K562 (cell line): Measurements from ENCODE around the gene MKS1. TPM values are rescaled to one million over a fixed set of nuclear protein-coding genes. Genes with fewer than 3 reads are reported as not detected.
A peak's percentile ranks its signal among the peaks of the same experiment; 100 is the strongest.

Experiments
- ADNP ChIP-seq: fragments of 200-800 bp; sonication (Bioruptor generic); IDR thresholded peaks from 2 replicates; pipeline ENCODE4 v1.6.1; 2016; ENCODE audit warnings: missing genetic modification characterization, missing compliant biosample characterization
- CBFA2T2 ChIP-seq: fragments of 450-650 bp; conservative IDR thresholded peaks from 2 replicates; pipeline ENCODE4 v1.6.1; 2017; ENCODE audit warnings: mild to moderate bottlenecking
- CSDE1 ChIP-seq, 2 experiments: fragments of 450-650 bp; IDR thresholded peaks; 2 replicates each; pipeline ENCODE4 v1.6.1; 2016; ENCODE audit warnings: mild to moderate bottlenecking in 1 of 2
- E4F1 ChIP-seq: fragments of 250-450 bp; sonication (Bioruptor Pico); IDR thresholded peaks from 2 replicates; pipeline ENCODE4 v1.5.0; 2021; ENCODE audit warnings: mild to moderate bottlenecking, borderline replicate concordance
- ESRRB ChIP-seq: fragments of 250-450 bp; sonication (Bioruptor Pico); IDR thresholded peaks from 2 replicates; pipeline ENCODE4 v1.5.0; 2020; ENCODE audit warnings: mild to moderate bottlenecking, moderate library complexity, borderline replicate concordance
- HCFC1 ChIP-seq: IDR thresholded peaks from 2 replicates; pipeline ENCODE4 v1.6.1; 2012; ENCODE audit warnings: low read depth, low read length, improper control_type of control experiment
- HMBOX1 ChIP-seq: sonication (generic); IDR thresholded peaks from 2 replicates; pipeline ENCODE4 v1.6.1; 2016
- HMGN3 ChIP-seq: IDR thresholded peaks from 2 replicates; pipeline ENCODE4 v1.6.1; 2011; ENCODE audit warnings: borderline replicate concordance, low read depth, mild to moderate bottlenecking, mixed read lengths, low read length; ENCODE audit not compliant: insufficient read length; ENCODE audit errors: extremely low read depth
- HMGXB4 ChIP-seq: sonication (generic); formaldehyde crosslinking; IDR thresholded peaks from 2 replicates; pipeline ENCODE4 v1.8.1; 2023; ENCODE audit warnings: mild to moderate bottlenecking, missing genetic modification reagents
- KLF10 ChIP-seq: fragments of 250-450 bp; sonication (Bioruptor Pico); IDR thresholded peaks from 2 replicates; pipeline ENCODE4 v1.6.1; 2021; ENCODE audit warnings: matching md5 sums
- NCOA6 ChIP-seq: fragments of 450-650 bp; IDR thresholded peaks from 2 replicates; pipeline ENCODE4 v1.6.1; 2017; ENCODE audit warnings: mild to moderate bottlenecking
- NR2F6 ChIP-seq: fragments of 450-650 bp; formaldehyde crosslinking; IDR thresholded peaks from 2 replicates; pipeline ENCODE4 v1.4.0; 2020; ENCODE audit warnings: mild to moderate bottlenecking
- NRF1 ChIP-seq, 2 experiments: fragments of 450-650 bp; IDR thresholded peaks in 1 of 2; conservative IDR thresholded peaks in 1 of 2; 2 replicates each; pipeline ENCODE4 v1.6.1; 2014; ENCODE audit warnings: mild to moderate bottlenecking in 2 of 2
- POLR2H ChIP-seq: IDR thresholded peaks from 2 replicates; pipeline ENCODE4 v1.6.1; 2016; ENCODE audit warnings: missing genetic modification characterization, low read depth, mild to moderate bottlenecking, control low read depth, missing compliant biosample characterization, moderate library complexity
- RAD51 ChIP-seq: fragments of 450-650 bp; IDR thresholded peaks from 2 replicates; pipeline ENCODE4 v1.7.1; 2016; ENCODE audit warnings: low read depth, mild to moderate bottlenecking, borderline replicate concordance
- TCF3 ChIP-seq: sonication (generic); formaldehyde crosslinking; IDR thresholded peaks from 2 replicates; pipeline ENCODE4 v1.4.0; 2020; ENCODE audit warnings: mild to moderate bottlenecking, missing genetic modification reagents
- ZNF354B ChIP-seq: fragments of 250-450 bp; sonication (Bioruptor Pico); IDR thresholded peaks from 2 replicates; pipeline ENCODE4 v1.4.0; 2020
- ZNF395 ChIP-seq: fragments of 200-800 bp; sonication (Bioruptor generic); IDR thresholded peaks from 2 replicates; pipeline ENCODE4 v1.6.1; 2017; ENCODE audit warnings: missing genetic modification characterization, missing compliant biosample characterization
- polyA plus RNA-seq, 8 experiments: library from polyadenylated mRNA; depleted of rRNA in 4 of 8; stranded (reverse) in 5 of 8; unstranded in 3 of 8; fragments of >200 nt; fragmentation: Nextera tagmentation in 2 of 8; fragmentation: Illumina TruSeq in 1 of 8; extraction: Ambion mirVana in 2 of 8; extraction: Trizol in 1 of 8; gene quantifications; 2 replicates each; pipeline versions ENCODE4 v1.2.1 to v1.2.3, GENCODE V29; 2011 to 2014; ENCODE audit warnings: inconsistent platforms in 1 of 8, missing spikeins in 1 of 8
- total RNA-seq, 7 experiments: library from RNA; depleted of rRNA in 6 of 7; stranded (reverse); fragments of >200 nt in 6 of 7; fragmentation: Illumina TruSeq in 2 of 7; extraction: Trizol in 2 of 7; gene quantifications; 2 replicates each; pipeline versions ENCODE4 v1.2.1 to v1.2.3, GENCODE V29; 2011 to 2021; ENCODE audit warnings: low replicate concordance in 1 of 7
- TF ChIP-seq, protein P1 (sequence below): fragments of 450-650 bp; conservative IDR thresholded peaks from 2 replicates; pipeline ENCODE4 v1.6.1; 2016; ENCODE audit warnings: missing genetic modification characterization, low read depth, mild to moderate bottlenecking, missing compliant biosample characterization, moderate library complexity

The MKS1 gene
- total and polyA plus RNA-seq, 9 of the 15 experiments (the other 6 are each of a cell fraction or from before 2014, with no cell fraction given): 16.3 to 31.0 (median 25.9) TPM

GRCh38 chr17:58219007-58219788, at the start of gene MKS1 (continued):
- TF ChIP-seq HMGXB4 (CRISPR knock-in tag) (no peak), HMGN3 (peak; percentile 90), POLR2H (tag) (peak; percentile 73), ZNF395 (CRISPR knock-in tag) (0 out of 2 replicates have a peak, but pooled peaks have one; percentile 10), ADNP (tag) (no peak), E4F1 (CRISPR knock-in tag) (peak; percentile 96), CSDE1 (IDR thresholded peaks at IDR 0.05) (peak in 1 of 2 experiments; percentile 67; a peak in 1 of 4 replicates), CBFA2T2 (no peak), ZNF354B (CRISPR knock-in tag) (no peak), RAD51 (no peak), HMBOX1 (peak; percentile 74; the same call in 1 of the 2 replicates), NRF1 (conservative IDR thresholded peaks at IDR 0.05 in 1 of 2, IDR thresholded peaks at IDR 0.05 in 1 of 2) (peak; percentile 94 to 95), KLF10 (no peak), NCOA6 (no peak), NR2F6 (CRISPR knock-in tag) (no peak), HCFC1 (peak; percentile 78), ESRRB (no peak), TCF3 (CRISPR knock-in tag) (peak; percentile 3; the same call in 1 of the 2 replicates)
- TF ChIP-seq, protein P1, sequence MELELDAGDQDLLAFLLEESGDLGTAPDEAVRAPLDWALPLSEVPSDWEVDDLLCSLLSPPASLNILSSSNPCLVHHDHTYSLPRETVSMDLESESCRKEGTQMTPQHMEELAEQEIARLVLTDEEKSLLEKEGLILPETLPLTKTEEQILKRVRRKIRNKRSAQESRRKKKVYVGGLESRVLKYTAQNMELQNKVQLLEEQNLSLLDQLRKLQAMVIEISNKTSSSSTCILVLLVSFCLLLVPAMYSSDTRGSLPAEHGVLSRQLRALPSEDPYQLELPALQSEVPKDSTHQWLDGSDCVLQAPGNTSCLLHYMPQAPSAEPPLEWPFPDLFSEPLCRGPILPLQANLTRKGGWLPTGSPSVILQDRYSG: peak; percentile 78; the same call in 1 of the 2 replicates
